ENCODE measurements around the gene BTBD19.
A peak's percentile ranks its signal among the peaks of the same experiment; 100 is the strongest.
"Not testable (repeated sequence)": the region's sequence is repeated elsewhere in the genome, so short reads cannot be mapped to it uniquely, and the experiment has no call there.

The BTBD19 gene, protein sequence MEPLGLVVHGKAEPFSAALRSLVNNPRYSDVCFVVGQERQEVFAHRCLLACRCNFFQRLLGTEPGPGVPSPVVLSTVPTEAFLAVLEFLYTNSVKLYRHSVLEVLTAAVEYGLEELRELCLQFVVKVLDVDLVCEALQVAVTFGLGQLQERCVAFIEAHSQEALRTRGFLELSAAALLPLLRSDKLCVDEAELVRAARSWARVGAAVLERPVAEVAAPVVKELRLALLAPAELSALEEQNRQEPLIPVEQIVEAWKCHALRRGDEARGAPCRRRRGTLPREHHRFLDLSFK

GRCh38 chr1:44808063-44808937, at the start of gene BTBD19:
TSS of gene BTBD19 (plus strand) at chr1:44808523. CDS start at chr1:44808821, 298 bp downstream.
- no peak for DNase-seq (ENCODE audit: low spot score)

DNA sequence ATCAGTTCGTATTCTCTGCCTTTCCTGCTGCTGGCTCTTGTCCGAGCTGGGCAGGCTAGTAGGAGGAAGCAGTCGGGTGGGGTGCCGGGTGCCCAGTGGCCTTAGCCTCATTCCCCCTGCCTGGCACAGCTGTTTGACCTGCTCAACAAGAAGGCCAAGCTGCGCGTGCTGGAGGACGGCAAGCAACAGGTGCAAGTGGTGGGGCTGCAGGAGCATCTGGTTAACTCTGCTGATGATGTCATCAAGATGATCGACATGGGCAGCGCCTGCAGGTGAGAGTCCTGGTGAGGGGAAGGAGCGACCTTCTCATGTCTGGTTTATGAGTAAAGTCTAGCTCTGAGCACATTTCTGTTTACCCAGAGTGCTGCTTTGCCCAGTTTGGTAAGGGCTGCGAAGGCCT, 49.2 kb upstream of the BTBD19 start:
- DNase-seq (ENCODE audit: low spot score), result no peak

DNA sequence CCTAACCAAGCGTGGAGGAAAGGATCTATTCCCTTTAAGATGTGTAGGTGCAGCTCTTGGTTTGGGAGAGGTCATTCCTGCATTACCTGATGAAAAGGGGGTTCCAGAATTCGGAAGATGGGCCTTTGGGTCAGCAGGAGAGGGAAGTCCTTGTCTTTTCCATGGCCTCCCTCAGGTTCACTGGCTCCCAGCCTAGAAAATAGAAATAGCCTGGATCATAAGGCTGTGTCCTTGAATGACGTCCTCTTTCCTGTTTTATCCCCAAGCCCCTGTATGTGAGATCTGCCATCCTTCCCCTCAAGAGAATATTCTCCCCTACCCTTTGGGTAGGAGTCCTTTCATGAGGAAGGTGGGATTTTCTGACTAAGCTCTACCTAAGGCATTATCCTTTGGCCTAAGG, 47.4 kb upstream of the BTBD19 start:
- DNase-seq (ENCODE audit: low spot score), result no peak

DNA sequence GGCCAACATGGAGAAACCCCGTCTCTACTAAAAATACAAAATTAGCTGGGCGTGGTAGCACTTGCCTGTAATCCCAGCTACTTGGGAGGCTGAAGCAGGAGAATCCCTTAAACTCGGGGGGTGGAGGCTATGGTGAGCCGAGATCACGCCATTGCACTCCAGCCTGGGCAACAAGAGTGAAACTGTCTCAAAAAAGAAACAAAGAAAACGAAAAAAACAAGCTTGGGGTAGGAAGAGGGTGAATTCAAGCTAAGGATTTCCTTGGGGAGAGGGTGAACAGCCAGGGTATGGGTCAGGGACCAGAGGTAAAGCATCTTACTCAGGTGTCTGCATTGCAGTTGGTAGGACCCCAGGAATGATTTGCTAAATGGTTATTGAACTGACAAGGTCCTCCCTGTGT, 41.9 kb upstream of the BTBD19 start:
- DNase-seq (ENCODE audit: low spot score), result not testable (repeated sequence)

DNA sequence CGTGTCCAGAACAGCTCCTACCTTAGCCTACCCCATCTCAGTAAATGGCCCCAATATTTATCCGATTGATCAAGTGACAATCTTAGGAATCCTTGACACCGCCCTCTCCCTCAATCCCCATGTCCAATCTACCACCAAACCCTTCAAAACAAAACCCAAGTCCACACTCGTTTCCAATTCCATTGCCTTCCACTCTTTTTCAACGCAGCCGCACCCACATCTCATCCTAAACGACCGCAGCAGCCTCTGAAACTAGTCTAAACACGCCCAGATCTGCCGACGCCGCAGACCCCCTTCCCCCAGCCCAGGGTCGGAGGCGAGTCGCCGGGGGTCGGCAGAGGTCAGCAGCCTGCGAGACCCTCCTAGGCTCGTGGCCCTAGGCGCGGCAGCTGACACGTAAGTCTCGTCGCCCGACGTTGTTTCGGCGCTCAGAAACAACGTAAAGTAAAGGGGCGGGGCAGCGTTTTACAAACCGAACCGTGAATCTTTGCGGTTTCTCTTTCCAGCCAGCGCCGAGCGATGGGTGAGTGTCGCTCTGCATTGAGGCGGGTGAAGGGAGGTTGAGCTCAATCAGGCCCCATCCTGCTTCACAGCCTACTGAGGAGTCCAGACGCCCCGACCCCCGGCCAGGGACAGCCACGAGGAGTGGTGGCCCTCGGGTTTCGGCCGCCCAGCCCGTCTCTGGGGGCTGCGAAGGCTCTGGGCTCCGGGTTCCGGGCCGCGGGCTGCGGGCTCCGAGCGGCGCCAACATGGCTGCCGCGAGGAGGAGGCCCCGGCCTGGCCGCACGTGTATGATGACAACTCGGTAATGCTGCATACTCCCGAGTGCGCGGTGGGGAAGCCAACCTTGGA, 33.0 kb upstream of the BTBD19 start, which contains the start of gene RPS8:
Gene RPS8 (plus strand): TSS at position 463 of the 852 bp plus-strand sequence. CDS start 57 bp downstream, at position 520.
- DNase-seq (ENCODE audit: low spot score), result peak; percentile 93

DNA sequence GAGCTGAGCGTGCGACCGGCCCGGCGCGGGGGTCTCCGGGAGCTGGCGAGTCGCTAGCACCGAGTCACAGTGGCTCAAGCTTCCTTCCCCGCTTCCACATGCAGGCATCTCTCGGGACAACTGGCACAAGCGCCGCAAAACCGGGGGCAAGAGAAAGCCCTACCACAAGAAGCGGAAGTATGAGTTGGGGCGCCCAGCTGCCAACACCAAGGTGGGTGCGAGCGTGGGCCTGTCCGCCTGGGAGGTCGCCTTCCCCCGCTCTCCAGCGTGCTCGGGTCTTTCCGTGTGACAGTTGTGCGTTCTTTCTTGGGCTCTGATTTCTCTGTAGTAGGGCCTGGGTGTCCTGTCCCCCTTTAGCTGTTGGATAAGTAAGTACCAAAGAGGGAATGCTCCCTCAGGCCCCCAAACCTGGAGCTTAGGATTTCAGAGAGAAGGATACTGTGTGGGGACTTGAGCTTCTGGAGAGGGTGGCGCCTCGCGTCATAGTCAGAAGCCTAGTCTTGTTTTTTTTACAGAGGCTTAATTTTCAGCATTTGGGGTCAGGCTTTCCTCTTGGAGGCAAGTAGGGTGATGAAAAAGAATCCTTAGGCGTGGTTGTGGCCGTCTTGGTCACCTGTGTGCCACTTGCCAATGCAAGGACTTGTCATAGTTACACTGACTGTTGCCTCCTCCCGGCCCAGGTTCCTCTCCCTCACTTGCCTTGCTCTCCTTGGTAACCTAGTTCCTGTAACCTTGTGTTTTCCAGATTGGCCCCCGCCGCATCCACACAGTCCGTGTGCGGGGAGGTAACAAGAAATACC, 32.2 kb upstream of the BTBD19 start:
- no peak for DNase-seq (ENCODE audit: low spot score)

DNA sequence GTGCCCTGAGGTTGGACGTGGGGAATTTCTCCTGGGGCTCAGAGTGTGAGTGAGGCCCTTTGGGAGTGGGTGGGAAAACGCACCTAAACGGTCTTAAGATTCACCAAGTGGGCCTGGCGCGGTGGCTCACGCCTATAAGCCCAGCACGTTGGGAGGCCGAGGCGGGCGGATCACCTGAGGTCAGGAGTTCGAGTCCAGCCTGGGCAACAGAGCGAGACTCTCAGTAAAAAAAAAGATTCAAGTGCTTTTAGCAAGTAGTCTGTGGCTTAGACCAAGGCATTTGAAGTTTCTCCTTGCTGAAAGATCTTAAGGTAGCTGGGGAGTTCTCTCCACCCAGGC, 31.6 kb upstream of the BTBD19 start:
- no peak for DNase-seq (ENCODE audit: low spot score)

DNA sequence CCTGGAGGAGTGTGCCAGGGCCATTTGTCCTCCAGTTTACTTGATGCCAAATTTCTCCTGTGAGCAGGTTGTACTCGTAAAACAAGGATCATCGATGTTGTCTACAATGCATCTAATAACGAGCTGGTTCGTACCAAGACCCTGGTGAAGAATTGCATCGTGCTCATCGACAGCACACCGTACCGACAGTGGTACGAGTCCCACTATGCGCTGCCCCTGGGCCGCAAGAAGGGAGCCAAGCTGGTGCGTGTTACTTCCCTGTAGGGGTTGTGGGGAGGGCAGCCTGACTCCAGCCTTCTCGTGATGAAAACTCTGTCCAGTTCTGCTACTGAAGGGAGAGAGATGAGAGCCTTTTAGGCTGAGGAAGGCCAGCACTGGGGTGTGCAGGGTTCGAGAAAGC, 30.8 kb upstream of the BTBD19 start:
- no peak for DNase-seq (ENCODE audit: low spot score)

DNA sequence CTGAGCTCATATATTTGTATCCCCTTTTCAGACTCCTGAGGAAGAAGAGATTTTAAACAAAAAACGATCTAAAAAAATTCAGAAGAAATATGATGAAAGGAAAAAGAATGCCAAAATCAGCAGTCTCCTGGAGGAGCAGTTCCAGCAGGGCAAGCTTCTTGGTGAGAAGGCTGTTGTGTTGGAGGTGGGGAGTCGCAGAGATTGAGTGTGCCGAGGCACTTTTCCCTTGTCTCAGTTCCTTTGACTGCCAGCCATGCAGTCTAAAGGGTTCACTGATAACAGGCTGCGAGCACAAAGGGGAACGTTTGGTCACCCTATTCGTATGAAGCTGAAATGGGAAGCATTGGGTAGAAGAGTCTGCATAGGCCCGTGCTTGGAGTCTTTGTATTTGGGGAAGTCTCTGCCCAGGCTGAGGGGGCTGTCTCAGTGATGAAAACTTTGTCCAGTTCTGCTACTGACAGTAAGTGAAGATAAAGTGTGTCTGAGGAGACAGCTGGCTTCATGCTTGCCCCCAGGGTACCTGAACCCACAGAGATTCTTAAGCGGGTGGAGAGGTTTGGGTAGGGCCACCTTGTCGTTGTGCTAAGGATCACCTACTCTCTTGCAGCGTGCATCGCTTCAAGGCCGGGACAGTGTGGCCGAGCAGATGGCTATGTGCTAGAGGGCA, 30.2 kb upstream of the BTBD19 start:
- DNase-seq (ENCODE audit: low spot score), result no peak

DNA sequence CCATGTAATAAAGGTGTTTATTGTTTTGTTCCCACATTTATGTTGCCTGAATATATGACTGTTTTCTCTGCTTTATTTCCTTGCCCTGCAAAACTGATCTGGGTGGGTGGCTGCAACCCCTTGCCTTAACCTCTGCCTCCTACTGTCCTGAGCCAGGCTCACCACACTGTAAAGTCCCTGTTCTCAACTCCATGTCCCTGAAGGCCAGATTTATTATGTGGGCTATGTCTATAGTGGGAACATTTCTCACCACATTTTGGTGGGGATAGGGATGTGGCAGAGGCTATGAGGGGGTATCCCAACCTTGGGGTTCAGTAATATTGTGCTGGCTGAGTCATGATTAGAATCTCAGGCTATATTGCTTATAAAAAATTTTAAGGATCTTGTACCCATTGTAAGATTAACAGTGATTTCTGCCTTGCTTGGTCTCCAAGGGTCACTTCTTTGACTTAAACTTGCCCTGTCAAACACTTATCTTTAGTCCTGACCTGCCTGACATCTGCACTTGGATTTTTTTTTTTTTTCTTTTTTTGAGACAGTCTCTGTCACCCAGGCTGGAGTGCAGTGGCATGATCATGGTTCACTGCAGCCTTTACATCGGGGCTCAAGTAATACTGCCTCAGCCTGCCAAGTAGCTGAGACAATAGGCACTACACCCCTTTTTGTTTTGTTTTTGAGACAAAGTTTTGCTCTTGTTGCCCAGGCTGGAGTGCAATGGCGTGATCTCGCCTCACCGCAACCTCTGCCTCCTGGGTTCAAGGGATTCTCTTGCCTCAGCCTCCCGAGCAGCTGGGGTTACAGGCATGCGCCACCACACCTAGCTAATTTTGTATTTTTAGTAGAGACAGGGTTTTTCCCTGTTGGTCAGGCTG, 29.4 kb upstream of the BTBD19 start:
- no peak for DNase-seq (ENCODE audit: low spot score)

GRCh38 chr1:44780583-44781121, 27.7 kb upstream of the BTBD19 start:
- DNase-seq (ENCODE audit: low spot score), result no peak

GRCh38 chr1:44783697-44784093, 24.6 kb upstream of the BTBD19 start:
- no peak for DNase-seq (ENCODE audit: low spot score)

- DNase-seq (ENCODE audit: low spot score), result no peak
Observed at GRCh38 chr1:44784094-44785028, 24.0 kb upstream of the BTBD19 start.

GRCh38 chr1:44785029-44785380, 23.3 kb upstream of the BTBD19 start:
- no peak for DNase-seq (ENCODE audit: low spot score)

DNA sequence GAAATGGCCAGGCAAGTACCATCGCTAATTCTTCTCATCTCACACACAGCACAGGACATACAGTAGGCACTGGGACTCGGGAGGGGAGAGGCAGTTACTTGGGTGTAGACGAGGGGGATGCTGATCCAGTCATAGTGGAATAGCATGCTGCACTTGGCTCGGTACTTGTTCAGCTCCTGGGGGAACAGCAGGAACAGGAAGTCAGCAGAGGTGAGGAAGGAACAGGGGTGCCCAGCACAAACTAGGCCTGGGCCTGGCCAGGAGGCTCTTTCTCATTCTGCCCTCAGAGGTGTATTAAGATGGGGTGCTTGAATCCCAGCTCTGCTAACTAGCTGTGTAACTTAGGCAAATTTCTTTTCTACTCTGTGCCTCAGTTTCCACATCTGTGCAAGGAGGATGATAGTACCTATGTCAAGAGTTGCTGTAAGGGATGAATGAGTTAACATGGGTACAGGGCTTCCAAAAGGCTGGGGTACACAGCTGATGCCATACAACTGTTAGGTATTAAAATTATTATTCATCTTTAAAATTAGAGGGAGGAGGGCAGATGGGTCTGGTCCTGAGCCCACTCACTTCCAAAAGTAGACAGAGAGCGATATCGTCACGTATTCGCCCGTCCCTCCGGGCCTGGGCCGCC, 22.7 kb upstream of the BTBD19 start:
- no peak for DNase-seq (ENCODE audit: low spot score)

DNA sequence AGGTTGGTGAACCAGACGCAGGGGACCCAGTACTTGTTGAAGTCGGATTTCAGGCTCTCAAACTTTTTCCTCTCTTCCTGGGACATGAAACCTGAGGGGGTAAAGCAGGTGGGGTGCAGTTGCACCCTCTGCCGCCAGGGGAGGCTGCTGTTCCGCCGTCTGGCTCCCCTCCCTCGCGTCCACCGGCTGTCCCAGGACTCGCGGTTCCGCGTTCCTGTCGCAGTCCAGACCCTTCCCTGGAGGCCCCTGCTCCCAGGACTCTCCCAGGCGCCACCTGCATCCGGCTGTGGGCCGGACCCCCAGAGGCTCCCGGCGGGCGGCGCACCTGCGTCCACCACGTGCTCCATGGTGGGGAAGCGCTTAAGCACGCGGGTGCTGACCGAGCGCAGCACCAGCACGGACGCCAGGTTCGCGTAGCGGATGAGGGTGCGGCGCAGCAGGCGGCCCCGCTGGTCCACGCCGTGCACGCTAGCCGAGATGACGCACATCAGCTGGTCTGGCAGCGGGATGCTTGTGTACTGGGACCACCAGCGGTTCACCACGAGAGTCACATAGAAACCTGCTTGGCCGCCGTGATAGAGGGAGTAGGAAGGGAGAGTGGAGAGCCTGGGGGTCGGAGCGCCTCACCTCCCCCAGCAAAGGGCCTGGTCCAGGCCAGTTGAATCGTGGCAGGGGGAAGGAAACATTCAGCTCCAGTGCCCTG, 22.0 kb upstream of the BTBD19 start:
- DNase-seq (ENCODE audit: low spot score), result peak; percentile 60

DNA sequence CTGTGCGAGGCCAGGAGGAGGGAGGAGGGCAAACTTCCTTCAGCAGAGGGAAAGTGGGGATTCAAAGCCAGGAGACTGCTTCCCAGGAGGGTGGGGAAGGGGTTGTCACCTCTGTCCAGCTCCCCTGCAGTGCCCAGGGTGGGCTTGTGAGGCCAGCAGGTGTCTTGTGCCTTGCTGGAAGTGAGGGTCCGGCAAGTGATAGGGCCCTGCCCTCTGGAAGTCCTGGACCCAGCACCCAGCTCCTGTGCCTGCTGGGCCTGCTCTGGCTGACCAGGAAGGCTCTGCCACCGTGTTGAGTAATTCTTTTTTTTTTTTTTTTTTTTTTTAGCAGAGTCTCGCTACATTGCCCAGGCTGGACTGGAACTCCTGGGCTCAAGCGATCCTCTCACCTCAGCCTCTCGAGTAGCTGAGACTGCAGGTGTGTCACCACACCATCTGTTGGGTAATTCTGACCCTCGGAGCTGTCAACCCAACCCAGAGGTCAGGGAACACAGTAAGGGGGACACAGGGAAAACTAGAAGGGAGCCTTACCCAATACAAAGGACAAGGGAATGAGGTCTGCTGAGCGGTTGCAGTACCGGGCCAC, 21.4 kb upstream of the BTBD19 start:
- no peak for DNase-seq (ENCODE audit: low spot score)

Measured in LoVo (cell line).